HG03095 (cell line): ENCODE data around the gene SREBF1.
A peak's percentile ranks its signal among the peaks of the same experiment; 100 is the strongest.

Experiments used
- ATAC-seq: cut with Tn5 transposase; IDR thresholded peaks from one replicate; pipeline ENCODE4 v1.9.1; 2021; ENCODE audit warnings: moderate library complexity; ENCODE audit not compliant: unreplicated experiment

SREBF1 gene

DNA sequence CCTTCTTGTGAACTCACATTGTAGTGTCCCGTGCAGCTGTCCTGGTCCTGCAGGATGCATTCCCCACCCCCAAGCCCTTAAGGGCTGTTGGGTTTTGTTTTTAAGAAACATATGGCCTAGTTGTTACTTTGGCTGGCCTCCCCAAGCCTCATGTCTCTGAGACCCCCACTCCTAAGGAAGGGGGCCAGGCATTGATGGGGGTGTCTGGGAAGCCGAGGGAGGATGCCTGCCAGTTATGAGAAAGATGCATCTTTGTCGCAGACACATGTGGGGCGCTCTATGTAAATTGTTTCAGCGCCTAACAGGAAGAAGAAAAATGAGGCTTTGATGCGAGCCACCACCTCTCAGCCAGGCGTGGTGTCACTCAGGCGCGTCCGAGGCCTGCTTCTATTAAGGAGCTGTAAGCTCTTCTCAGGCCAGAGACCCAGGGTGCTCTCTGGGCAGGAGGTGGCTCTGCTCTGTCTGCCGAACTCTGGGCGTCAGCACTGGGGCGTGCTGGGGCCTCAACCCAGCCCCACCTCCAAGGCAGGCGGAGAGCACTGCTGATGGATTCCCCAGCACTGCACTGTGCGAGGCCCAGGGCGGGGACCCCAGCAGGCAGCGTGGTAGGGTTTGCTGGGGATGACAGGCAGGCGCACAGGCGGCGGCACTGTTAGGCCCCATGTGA lies 70.6 kb downstream of the SREBF1 start:
- peak; percentile 67 for ATAC-seq

DNA sequence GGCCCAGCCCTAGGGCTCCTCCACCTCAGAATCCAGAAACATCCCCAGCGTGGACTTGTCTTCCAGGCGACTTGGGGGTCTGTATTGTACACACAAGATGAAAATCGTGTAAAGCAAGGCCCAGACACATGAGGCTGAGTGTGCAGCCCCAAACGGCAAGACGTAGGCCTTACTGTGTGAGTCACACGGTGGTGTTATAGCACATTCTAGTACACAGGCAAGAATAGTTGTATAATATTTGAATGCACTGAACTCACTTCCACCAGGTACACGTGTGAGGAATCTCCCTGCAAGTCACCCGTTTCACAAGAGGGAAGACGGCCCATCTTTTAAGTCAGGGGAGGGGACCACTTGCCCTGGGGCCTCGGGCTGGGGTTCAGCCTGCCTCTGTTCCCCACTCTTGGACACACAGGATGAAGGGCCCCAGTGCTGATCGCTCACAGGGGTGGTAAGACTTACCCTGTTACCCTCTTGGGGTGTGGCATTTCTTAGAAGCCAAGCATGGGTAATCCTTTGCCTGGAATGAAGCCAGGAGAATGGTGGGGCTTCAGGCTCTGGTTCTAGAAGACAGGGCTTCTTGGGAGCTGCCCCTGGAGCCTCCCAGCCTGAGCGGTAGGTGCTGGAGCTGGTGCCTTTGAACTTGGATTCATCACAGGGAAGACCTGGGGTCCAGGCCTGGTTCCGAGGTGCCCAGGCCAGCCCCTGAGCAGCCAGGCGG lies 71.3 kb downstream of the SREBF1 start:
- no peak for ATAC-seq

DNA sequence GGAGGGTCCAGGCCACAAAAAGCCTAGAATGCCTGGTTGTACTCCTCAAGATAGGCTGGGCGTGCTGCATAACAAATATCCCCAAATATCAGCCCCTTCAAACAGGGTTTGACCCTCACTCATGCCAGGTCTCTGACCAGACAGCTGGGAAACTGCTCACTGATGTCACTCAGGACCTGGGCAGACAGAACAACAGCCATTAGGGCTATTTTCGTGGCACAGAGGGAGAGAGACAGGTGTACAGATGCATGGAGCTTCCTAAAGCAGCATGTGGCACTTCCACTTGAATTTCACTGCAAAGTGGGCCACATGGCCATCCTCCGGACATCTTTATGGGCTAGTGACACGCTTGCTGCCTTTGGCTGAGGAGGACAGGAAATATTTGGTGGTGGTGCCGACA lies 73.1 kb downstream of the SREBF1 start:
- no peak for ATAC-seq

DNA sequence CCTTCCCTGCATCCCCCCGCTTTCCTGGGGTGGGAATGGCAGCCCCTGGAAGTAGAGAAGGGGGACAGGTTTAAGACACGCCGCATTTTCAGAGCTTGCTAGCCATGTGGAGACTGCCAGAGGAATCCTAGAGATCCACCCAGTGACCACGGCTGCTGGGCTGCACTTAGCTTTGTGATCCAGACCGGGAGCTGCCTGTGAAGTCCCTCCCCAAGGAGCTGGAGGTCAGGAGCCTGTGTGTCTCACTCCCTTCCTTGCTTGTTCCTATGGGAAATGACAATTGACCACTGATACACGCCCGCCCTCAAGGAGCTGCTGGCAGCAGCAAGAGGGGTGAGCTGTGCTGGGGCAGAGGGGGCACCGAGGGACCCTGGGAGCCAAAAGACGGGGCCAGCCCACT lies 73.7 kb downstream of the SREBF1 start:
- no peak for ATAC-seq

DNA sequence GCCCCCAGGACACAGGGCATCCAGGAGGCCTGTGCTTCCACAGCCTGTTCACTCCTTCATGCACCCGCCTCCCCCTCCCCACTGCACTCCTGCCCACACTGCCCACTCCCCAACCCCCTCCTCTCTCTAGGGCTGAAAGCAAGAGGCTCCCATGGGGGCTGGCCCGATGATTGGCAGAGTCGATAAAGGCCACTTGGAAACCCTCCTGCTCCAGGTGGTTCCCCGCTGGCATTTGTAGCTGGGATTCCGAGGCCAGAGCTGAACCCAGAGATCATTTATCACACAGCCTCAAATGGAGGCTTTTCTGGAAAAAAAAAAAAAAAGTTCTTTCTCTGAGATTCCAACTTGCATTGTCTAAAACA lies 74.1 kb downstream of the SREBF1 start:
- ATAC-seq, result no peak
